Left renal cortex interstitium (tissue), 4 donors: Measurements from ENCODE around the gene PPIAL4G. TPM values are rescaled to one million over a fixed set of nuclear protein-coding genes. Genes with fewer than 3 reads are reported as not detected.
"Not testable (repeated sequence)": the region's sequence is repeated elsewhere in the genome, so short reads cannot be mapped to it uniquely, and the experiment has no call there.

Experiments
- DNase-seq, 4 donors: peaks; one replicate each; pipeline ENCODE4 v3.0.0-alpha.2; 2013; ENCODE audit warnings: low read depth in 4 of 4, low spot score in 2 of 4, missing footprints in 1 of 4
- polyA plus RNA-seq, 4 donors: library from polyadenylated mRNA; unstranded; fragments of 120-200 nt; gene quantifications; one replicate each; pipeline ENCODE4 v1.2.1, GENCODE V29; 2013; ENCODE audit not compliant: insufficient read length in 4 of 4

PPIAL4G gene
- under 1 TPM in 3 of 4 donors, not detected in 1; 0.04 to 0.21 (median 0.08) TPM for polyA plus RNA-seq

GRCh38 chr1:148483029-148483428, at the start of gene PPIAL4G:
Gene PPIAL4G, minus strand, starts transcription at chr1:148483302. Its CDS starts 50 bp downstream, at chr1:148483252.
- not testable (repeated sequence) for DNase-seq

GRCh38 chr1:148532158-148532557, 49.1 kb upstream of the PPIAL4G start:
- not testable (repeated sequence) for DNase-seq

DNA sequence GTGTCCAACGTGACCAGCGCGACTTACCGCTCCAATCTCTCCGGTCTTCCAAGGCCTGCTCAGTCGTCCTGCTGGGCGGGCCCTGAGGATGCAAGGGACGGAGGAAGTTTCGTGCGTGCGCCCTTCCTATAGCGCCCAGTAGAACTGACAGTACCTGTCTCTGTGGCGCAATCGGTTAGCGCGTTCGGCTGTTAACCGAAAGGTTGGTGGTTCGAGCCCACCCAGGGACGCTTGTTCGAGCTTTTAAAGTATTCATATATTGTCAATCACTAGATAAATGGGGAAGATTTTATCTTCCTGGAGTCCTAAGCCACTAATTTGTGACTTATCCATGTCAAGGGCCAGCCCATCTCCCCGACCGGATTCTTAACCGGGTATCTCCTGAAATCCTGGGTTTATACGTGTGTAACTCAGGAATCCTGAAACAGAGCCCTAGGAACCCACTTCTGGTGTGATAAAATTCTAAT, 46.0 kb upstream of the PPIAL4G start:
- not testable (repeated sequence) for DNase-seq

DNA sequence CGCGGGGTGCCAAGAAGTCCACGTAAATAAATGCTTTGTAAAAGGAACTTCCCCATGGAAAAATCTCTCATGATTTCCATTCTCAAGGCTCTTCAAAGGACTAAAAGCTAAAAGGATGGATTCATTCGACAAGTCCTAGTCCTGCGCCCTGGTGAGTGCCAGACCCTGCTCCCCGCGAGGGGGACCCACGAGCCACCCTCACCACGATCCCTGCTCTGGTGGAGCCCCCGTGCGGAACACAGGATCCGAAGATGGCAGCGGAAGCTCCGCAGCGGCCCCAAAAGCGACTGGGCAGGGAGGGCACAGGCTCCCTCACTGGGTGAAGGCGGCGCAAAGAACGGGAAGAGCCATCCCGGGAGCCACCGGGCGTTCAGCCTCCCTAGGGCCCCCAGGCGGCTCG, 45.5 kb upstream of the PPIAL4G start:
- DNase-seq: not testable (repeated sequence)

GRCh38 chr1:148526587-148526986, 43.5 kb upstream of the PPIAL4G start:
- DNase-seq: not testable (repeated sequence)

DNA sequence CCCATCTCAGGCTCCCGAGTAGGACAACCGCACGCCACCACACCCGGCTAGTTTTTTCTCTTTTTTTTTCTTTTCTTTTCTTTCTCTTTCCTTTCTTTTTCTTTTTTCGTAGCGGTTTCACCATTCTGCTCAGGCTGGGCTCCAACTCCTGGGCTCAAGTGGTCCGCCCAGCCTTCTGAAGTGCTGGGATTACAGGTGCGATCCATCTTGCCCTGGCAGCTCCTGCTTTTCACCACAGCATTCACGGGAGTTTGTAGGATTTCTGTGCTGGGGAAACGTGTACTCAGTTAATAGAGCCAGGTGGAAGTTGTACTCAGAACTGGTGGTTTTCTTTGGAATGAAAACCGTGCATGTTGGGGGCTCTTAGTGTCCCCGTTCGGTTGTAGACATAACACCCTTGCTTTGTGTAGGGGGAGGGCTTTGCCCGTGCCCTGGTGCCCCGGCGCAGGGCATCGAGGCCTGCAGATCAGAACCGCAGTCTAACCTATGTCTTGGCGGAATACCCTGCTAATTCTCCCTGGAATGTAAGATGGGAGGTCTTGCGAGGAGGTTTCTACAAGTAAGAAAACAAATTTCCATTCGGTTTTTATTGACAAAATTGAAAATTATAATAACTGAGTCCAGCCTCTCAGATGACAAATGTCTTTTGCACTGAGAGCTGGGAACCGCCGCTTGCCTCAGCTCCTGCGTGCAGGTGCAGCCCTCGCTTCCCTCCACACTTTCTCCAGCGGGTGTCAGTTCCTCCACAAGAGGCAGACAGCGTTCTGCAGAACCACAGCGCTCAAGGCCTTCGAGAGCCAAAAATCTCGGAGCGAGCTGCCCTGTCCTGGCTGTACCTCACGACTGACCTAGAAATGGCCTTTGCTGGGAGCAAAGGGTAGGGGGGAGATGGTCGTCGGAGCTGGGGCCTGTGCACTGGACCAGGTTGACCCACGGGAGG, 40.4 kb upstream of the PPIAL4G start:
- not testable (repeated sequence) for DNase-seq

DNA sequence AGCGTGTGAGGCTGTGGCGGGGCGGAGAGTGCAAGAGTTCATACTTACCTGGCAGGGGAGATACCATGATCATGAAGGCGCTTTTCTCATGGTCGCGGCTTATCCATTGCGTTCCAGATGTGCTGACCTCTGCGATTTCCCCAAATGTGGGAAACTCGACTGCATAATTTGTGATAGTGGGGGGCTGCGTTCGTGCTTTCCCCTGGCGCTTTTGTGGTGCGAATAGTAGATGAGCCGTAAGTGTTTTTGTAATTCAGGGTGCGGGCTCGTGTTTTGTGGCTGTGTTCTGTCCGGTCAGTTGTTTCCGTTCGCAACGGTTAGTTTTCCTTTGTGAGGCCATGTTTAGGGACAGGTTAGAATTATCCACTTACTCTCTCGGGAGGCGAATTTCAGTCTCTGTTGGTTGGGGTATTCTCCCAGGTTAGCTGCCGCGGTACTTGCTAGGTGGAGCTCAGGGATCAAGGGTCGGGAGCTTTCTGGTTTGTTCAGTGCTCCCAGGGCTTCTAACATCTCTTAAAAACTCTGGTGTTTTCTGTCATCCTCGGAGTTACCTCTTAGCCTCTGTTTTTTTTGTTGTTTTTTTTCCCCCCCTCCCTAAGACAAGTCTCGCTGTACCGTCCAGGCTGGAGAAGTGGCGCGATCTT, 39.6 kb upstream of the PPIAL4G start:
- peak; percentile 82 to 91 (median 83) for DNase-seq

- DNase-seq: peak; percentile 48 to 76 (median 62)
Measured at GRCh38 chr1:148522072-148522471, 39.0 kb upstream of the PPIAL4G start.

GRCh38 chr1:148514310-148514709, 31.2 kb upstream of the PPIAL4G start:
- not testable (repeated sequence) for DNase-seq

GRCh38 chr1:148512571-148513184, 29.6 kb upstream of the PPIAL4G start:
- not testable (repeated sequence) for DNase-seq

GRCh38 chr1:148493933-148494332, 10.8 kb upstream of the PPIAL4G start:
- DNase-seq: not testable (repeated sequence)

GRCh38 chr1:148481134-148481533, 2.0 kb downstream of the PPIAL4G start:
- DNase-seq: not testable (repeated sequence)

DNA sequence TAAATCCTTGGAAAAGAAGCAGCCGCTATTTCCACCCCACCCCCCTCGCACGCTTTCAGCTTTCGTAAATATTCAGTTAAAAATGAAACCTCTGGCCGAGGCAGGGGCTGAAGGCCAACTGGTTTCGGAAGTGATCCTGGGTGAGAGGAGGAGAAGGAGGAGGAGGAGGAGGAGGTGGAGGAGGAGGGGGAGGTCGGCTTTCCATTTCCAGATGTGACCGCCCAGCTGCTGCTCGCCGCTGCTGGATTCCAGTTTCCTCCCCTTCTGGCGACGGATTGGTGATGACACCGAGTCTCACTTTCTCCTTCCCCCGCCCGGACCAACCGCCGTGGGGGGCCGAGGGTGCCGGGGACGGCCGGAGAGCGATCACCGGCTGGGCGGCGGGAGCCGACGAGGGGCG, 23.4 kb downstream of the PPIAL4G start:
- not testable (repeated sequence) for DNase-seq

GRCh38 chr1:148458901-148459581, 24.1 kb downstream of the PPIAL4G start:
- DNase-seq: peak; percentile 12 to 61 (median 20)

DNA sequence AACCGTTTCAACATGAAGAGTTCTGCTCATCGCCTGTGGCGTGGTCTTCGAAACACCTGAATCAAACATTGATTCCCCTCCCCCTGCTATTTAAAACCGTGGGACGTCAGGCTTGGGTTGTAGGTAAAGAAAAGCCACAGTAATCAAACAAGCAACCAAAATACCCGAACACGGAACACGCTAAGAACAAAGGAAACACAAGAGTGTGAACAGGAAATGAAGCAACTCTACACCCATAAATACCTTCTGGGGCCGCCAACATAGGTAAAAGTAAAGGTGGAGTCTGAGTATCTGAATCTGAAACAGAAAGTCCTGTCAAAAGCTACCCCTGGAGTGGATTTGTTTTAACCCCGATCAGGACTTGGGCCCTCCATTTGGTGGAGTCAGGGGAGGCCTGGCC, 24.7 kb downstream of the PPIAL4G start:
- DNase-seq: not testable (repeated sequence)

DNA sequence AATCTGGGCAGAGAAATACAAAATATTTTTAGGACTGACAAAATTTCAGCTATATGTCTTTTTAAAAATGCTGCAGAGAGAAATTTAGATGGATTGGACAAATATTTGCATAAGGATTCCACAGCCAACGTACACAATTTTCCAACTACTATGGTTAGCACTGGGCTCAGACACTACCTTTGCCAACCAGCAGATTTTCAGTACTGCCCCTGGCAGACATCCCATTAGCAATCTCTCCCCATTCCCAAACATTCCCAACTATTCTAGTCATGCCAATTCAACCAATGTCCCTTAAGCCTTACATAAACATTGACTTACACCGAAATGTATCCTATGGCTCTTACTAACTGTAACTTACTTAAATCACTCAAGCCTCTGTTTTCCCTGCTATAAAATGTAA, 30.3 kb downstream of the PPIAL4G start:
- DNase-seq: not testable (repeated sequence)

- not testable (repeated sequence) for DNase-seq
Measured at GRCh38 chr1:148439654-148440325, 43.3 kb downstream of the PPIAL4G start.

- no peak for DNase-seq
Measured at GRCh38 chr1:148435406-148435805, 47.7 kb downstream of the PPIAL4G start.

GRCh38 chr1:148434832-148435231, 48.3 kb downstream of the PPIAL4G start:
- no peak for DNase-seq

GRCh38 chr1:148432916-148433317, 50.2 kb downstream of the PPIAL4G start:
- not testable (repeated sequence) for DNase-seq
